Stomach smooth muscle (tissue), 2 donors: ENCODE measurements around the gene RHBDD2.
"Not testable (repeated sequence)": the region's sequence is repeated elsewhere in the genome, so short reads cannot be mapped to it uniquely, and the experiment has no call there.

ENCODE experiments used
- H3K27ac ChIP-seq: one replicate; pipeline ENCODE4 v1.7.0; 2013; ENCODE audit warnings: mild to moderate bottlenecking, low read length, inconsistent platforms
- H3K27me3 ChIP-seq, 2 donors: one replicate each; pipeline ENCODE4 v1.7.0; 2013; ENCODE audit warnings: low read length in 2 of 2; ENCODE audit not compliant: insufficient read depth in 2 of 2, control insufficient read depth in 1 of 2
- H3K36me3 ChIP-seq, 2 donors: one replicate each; pipeline ENCODE4 v1.7.0; 2013; ENCODE audit warnings: low read length in 2 of 2; ENCODE audit not compliant: control insufficient read depth in 2 of 2, insufficient read depth in 2 of 2
- H3K4me1 ChIP-seq: one replicate; pipeline ENCODE4 v1.7.0; 2013; ENCODE audit warnings: low read length; ENCODE audit not compliant: control insufficient read depth, insufficient read depth
- H3K4me3 ChIP-seq, 2 donors: one replicate each; pipeline ENCODE4 v1.7.0; 2013; ENCODE audit warnings: low read length in 2 of 2
- H3K9ac ChIP-seq, 2 donors: one replicate each; pipeline ENCODE4 v1.7.0; 2013; ENCODE audit warnings: low read length in 2 of 2, mild to moderate bottlenecking in 1 of 2
- H3K9me3 ChIP-seq, 2 donors: one replicate each; pipeline ENCODE4 v1.7.0; 2013; ENCODE audit warnings: low read length in 2 of 2; ENCODE audit not compliant: control insufficient read depth in 2 of 2
- donor health status: healthy.
- donor health status: Pancreatic carcinoma.

The RHBDD2 gene

DNA sequence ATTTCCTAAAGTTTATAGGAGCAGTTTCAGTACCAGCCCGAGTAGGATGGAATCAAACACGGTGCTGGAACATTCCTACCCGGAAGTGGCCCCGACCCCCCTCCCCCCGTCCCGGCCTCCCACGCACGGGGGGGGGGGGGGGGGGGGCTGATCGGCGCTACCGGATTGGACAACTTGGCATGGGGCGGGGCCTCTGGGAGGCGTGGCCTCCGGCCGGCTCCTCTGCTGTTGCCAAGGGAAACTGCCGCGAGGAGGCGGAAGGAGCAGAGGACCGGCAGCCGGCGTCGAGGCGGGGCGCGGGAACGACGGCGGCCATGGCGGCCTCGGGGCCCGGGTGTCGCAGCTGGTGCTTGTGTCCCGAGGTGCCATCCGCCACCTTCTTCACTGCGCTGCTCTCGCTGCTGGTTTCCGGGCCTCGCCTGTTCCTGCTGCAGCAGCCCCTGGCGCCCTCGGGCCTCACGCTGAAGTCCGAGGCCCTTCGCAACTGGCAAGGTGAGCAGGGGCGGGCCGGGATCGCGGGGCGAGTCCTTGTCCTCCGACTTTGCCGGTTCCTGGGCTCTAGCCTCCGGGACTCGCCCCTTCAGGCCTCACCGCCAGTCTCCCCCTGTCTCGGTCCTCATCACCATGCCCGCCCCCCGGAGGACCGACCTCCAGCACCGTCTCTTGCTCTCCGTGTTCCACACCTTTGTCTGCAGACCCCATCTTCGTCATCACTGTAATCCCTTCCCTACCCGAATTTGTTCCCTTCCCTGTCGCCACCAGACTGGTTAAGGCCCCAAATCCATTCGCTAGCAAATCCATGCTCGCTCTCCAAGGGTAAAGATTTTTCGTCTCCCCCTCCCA is at the start of gene RHBDD2:
Gene RHBDD2 (plus strand): TSS at position 266 of the 843 bp plus-strand sequence. CDS start 49 bp downstream, at position 315.
- H3K36me3 ChIP-seq = peaks cover 13 to 19% of the 10 kb centered on the region in 2 donors
- peak within 1 kb of the TSS; percentile 46 for H3K27ac ChIP-seq
- peaks cover 25% of the 10 kb centered on the region for H3K4me1 ChIP-seq
- no peaks in the 10 kb centered on the region for H3K9me3 ChIP-seq
- no peaks in the 10 kb centered on the region for H3K27me3 ChIP-seq
- peak within 1 kb of the TSS; percentile 87 to 88 for H3K9ac ChIP-seq
- H3K4me3 ChIP-seq = peak within 1 kb of the TSS; percentile 93 to 95

DNA sequence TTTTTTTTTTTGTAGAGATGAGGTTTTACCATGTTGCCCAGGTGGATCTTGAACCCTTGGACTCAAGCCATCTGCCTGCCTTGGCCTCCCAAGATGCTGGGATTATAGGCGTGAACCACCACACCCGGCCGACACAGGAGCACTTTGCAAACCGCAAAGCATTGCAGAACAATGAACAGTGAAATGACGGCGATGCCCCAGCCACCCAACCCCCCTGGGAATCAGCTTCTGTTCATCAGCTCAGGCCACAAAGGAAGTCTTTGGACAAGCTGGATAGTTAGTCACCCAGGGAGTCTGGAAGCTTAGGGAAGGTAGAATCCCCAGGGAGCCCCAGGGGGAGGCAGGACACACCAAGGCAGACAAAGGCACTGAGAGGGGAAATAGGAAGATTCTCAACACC is 49.2 kb upstream of the RHBDD2 start:
- H3K27ac ChIP-seq, H3K4me1 ChIP-seq, H3K9ac ChIP-seq, H3K27me3 ChIP-seq, H3K4me3 ChIP-seq, H3K36me3 ChIP-seq, H3K9me3 ChIP-seq: not testable (repeated sequence)

DNA sequence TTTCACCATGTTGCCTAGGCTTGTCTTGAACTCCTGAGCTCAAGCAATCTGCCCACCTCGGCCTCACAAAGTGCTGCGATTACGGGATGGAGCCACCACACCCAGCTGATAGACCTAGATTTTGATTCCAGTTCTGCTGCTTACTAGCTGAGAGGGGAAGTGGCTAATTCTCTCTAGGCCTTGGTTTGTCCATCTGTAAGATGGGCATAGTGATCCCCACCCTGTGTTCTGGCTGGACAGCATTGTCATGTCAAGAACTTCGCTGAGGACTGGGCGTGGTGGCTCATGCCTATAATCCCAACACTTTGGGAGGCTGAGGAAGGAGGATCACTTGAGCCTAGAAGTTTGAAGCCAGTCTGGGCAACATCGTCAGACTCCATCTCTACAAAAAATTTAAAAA is 47.9 kb upstream of the RHBDD2 start:
- H3K4me3 ChIP-seq = no peak overlapping the region
- no peaks in the 10 kb centered on the region for H3K36me3 ChIP-seq
- no peaks in the 10 kb centered on the region for H3K9me3 ChIP-seq
- H3K27me3 ChIP-seq = peaks cover 0 to 3% of the 10 kb centered on the region in 2 donors
- H3K9ac ChIP-seq = no peak overlapping the region
- H3K27ac ChIP-seq = no peak overlapping the region
- H3K4me1 ChIP-seq = peaks cover 2% of the 10 kb centered on the region

DNA sequence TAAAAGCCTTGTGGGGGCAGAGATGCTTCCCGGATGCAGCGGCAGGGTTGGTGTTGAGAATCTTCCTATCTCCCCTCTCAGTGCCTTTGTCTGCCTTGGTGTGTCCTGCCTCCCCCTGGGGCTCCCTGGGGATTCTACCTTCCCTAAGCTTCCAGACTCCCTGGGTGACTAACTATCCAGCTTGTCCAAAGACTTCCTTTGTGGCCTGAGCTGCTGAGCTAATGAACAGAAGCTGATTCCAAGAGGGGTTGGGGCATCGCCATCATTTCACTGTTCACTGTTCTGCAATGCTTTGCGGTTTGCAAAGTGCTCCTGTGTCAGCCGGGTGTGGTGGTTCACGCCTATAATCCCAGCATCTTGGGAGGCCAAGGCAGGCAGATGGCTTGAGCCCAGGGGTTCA is 45.2 kb upstream of the RHBDD2 start:
- H3K4me1 ChIP-seq, H3K27ac ChIP-seq, H3K4me3 ChIP-seq, H3K9me3 ChIP-seq, H3K9ac ChIP-seq, H3K27me3 ChIP-seq, H3K36me3 ChIP-seq: not testable (repeated sequence)

DNA sequence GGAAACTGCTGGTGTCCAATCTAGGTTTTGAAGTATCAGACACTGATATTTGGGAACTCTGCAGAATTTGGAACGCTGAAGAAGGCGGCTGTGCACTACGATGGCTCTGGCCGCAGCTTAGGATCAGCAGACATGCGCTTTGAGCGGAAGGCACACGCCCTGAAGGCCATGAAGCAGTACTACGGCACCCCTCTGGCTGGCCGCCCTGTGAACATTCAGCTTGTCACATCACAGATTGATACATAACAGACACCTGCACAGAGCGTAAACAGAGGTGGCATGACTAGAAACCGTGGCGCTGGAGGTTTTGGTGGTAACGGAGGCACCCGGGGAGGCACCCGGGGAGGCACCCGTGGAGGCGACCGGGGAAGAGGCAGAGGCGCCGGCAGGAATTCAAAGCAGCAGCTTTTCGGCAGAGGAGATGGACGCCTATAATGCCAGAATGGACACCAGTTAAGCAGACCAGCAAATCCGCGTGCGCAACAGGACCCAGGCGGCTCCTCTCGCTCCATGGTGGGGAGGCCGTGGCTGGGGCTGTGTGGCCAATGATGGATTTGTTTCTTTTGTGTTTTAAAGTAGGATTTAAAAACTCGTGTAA is 43.0 kb upstream of the RHBDD2 start:
- Histone ChIP-seq H3K4me3 (no peak overlapping the region), H3K27ac (no peak overlapping the region), H3K9me3 (no peaks in the 10 kb centered on the region), H3K9ac (no peak overlapping the region), H3K36me3 (no peaks in the 10 kb centered on the region), H3K4me1 (peaks cover 2% of the 10 kb centered on the region), H3K27me3 (peaks cover 0 to 3% of the 10 kb centered on the region in 2 donors)

DNA sequence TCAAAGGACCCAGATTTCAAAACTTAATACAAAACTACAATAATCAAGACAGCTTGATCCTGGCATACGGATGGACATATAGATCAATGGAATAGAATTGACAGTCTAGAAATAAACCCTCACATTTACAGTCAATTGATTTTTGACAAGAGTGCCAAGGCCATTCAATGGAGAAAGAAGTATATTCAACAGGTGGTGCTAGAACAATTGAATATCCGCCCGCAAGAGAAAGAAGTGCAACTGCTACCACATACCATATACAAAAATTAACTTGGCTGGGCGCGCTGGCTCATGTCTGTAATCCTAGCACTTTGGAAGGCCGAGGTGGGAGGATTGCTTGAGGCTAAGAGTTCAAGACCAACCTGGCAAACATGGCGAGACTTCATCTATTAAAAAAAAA is 42.0 kb upstream of the RHBDD2 start:
- H3K27me3 ChIP-seq = peaks cover 0 to 3% of the 10 kb centered on the region in 2 donors
- H3K4me3 ChIP-seq = no peak overlapping the region
- no peaks in the 10 kb centered on the region for H3K9me3 ChIP-seq

DNA sequence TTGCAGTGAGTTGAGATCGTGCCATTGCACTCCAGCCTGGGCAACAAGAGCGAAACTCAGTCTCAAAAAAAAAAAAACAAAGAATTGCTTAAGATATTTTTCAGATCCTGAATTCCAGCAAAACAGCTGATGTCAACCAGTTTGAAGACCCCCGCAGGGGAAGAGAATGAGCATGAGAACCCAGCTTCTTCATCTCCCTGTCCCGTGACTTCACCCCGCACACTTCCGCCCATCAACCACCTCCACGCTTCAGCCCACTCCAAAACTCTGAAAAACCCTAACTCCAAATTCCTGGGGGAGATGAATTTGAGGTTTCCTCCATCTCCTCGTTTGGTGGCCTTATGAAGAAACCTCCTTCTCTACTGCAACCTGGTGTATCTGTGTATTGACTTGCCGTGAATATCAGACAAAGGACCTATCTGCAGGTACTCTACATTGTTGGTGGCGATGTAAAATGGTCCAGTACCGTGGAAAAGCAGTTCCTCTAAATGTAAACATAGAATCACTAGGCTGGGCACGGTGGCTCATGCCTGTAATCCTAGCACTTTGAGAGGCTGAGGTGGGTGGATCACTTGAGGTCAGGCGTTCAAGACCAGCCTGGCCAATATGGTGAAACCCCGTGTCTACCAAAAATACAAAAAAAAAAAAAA is 40.4 kb upstream of the RHBDD2 start:
- H3K27ac ChIP-seq, H3K4me3 ChIP-seq, H3K9me3 ChIP-seq, H3K36me3 ChIP-seq, H3K4me1 ChIP-seq, H3K9ac ChIP-seq, H3K27me3 ChIP-seq: not testable (repeated sequence)

More for the DNA sequence above, 42.0 kb upstream of the RHBDD2 start:
- H3K4me1 ChIP-seq = peaks cover 2% of the 10 kb centered on the region
- H3K27ac ChIP-seq = no peak overlapping the region
- H3K36me3 ChIP-seq = no peaks in the 10 kb centered on the region
- no peak overlapping the region for H3K9ac ChIP-seq

DNA sequence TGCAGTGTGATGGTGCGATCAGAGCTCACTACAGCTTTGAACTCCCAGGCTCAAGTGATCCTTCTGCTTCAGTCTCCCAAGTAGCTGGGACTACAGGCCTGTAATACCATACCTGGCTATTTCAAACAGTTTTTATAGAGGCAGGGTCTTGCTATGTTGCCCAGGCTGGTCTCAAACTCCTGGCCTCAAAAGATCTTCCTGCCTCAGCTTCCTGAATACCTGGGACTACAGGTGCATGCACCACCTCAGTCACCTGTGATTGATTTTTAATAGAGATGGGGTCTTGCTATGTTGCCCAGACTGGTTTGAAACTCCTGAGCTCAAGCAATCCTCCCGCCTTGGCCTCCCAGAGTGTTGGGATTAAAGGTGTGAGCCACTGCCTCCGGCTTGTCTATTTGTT is 38.8 kb upstream of the RHBDD2 start:
- Histone ChIP-seq H3K4me1 (peaks cover 9% of the 10 kb centered on the region), H3K9ac (no peak overlapping the region), H3K27ac (no peak overlapping the region), H3K9me3 (no peaks in the 10 kb centered on the region), H3K4me3 (no peak overlapping the region), H3K27me3 (peaks cover 0 to 3% of the 10 kb centered on the region in 2 donors), H3K36me3 (no peaks in the 10 kb centered on the region)

DNA sequence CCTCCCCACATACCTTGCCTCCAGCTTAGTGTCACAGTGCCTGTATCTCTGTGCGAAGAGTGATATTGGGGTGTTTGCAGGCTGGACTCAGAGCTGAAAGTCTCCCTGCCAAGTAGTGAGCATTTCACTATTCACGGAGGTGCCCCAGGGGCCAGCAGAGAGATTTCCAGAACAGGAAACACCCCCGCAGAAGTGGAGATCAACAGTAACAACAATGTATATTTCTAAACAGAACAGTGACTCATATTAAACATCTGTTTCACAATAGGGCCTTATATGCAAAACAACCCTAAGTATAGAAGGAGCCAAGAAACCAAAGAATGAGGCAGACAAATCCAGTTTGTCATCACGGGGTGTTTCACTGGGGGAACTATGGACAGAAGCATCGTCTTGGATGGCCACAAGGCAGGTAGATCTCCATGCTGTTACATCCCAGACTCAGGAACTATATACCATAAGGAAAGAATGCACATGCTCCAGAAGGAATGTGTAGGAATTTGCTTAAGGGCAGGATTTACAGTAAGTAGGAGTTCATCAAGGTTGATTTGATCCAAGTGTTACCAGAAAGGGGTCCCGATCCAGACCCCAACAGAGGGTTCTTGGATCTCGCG is 35.9 kb upstream of the RHBDD2 start:
- Histone ChIP-seq H3K4me1 (peaks cover 7% of the 10 kb centered on the region), H3K27me3 (no peaks in the 10 kb centered on the region), H3K36me3 (no peaks in the 10 kb centered on the region), H3K27ac (no peak overlapping the region), H3K4me3 (no peak overlapping the region), H3K9ac (peak overlapping the region in 1 of 2 donors; percentile 13), H3K9me3 (no peaks in the 10 kb centered on the region)

DNA sequence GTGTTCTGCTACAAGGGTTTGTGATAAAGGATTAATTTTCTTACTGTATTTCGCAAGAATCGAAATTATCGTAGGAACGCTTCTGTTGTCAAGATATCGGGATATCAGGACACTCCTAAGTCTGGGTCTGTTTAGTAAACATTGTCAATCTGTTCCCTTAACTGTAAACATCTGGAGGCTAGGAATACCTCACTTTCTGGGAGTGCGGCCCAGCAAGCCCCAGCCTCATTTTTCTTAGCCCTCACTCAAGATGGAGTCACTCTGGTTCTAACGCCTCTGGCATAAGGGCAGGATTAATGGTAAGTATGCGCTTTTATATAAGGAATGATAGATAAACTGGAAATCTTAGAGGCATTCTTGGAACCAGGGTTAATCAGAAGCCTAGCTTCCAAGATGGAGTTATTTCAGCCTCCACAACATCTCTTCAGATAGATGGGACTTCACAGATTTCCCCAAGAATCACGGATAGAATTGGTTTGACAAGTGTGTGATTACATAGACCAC is 35.2 kb upstream of the RHBDD2 start:
- H3K4me1 ChIP-seq = peaks cover 7% of the 10 kb centered on the region
- H3K9ac ChIP-seq = no peak overlapping the region
- H3K27ac ChIP-seq = no peak overlapping the region
- H3K9me3 ChIP-seq = no peaks in the 10 kb centered on the region
- H3K27me3 ChIP-seq = no peaks in the 10 kb centered on the region
- no peaks in the 10 kb centered on the region for H3K36me3 ChIP-seq
- H3K4me3 ChIP-seq = no peak overlapping the region
